ENCODE measurements around the gene ACAT1.

- no peak for TF ChIP-seq CTCF (IDR thresholded peaks at IDR 0.05; ENCODE audit: insufficient read depth, low read depth, low read length)
- no peak for TF ChIP-seq EZH2 (IDR thresholded peaks at IDR 0.05; ENCODE audit: insufficient read depth, low read length)
These were observed 46.3 kb downstream of the ACAT1 start for GRCh38 chr11:108167624-108168023.
